Lower leg skin (tissue), 3 donors: ENCODE data around the gene EVA1A.

ENCODE experiments used
- CTCF ChIP-seq, 3 donors: fragments of 450-650 bp; IDR thresholded peaks; one replicate each; pipeline ENCODE4 v1.5.1; 2016; ENCODE audit warnings: antibody characterized with exemption in 3 of 3, mild to moderate bottlenecking in 3 of 3, moderate library complexity in 2 of 3
- POLR2A ChIP-seq, 2 donors: fragments of 450-650 bp; IDR thresholded peaks; one replicate each; pipeline ENCODE4 v1.6.1; 2016 to 2017; ENCODE audit warnings: antibody characterized with exemption in 2 of 2, mild to moderate bottlenecking in 1 of 2, moderate library complexity in 1 of 2

DNA sequence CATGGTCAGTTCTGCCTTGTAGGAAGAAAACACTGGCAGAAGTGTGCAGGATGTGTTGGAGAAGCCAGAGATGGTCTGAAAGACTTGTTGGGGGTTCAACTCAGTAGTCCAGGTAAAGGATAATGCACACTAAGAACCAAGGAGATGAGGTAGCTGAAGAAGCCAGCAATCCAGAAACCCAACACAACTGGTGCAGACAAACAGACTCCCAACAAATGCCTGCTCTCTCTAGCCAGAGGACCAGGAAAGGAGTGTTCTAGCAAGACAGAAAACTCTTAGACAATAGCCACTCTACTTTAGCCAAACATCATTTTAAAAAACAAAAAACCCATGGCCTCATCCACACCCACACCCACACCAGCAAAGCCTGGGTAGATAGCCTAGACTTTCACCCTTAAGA is 33.9 kb downstream of the EVA1A start:
- TF ChIP-seq CTCF (IDR thresholded peaks at IDR 0.05) (no peak), POLR2A (IDR thresholded peaks at IDR 0.05) (no peak)
